HG03103 (cell line): Measurements from ENCODE around the gene PACRG.
"Not testable (repeated sequence)": the region's sequence is repeated elsewhere in the genome, so short reads cannot be mapped to it uniquely, and the experiment has no call there.

Experiments
- ATAC-seq: cut with Tn5 transposase; IDR thresholded peaks from one replicate; pipeline ENCODE4 v1.9.1; 2021; ENCODE audit warnings: low read depth; ENCODE audit not compliant: unreplicated experiment

PACRG gene

DNA sequence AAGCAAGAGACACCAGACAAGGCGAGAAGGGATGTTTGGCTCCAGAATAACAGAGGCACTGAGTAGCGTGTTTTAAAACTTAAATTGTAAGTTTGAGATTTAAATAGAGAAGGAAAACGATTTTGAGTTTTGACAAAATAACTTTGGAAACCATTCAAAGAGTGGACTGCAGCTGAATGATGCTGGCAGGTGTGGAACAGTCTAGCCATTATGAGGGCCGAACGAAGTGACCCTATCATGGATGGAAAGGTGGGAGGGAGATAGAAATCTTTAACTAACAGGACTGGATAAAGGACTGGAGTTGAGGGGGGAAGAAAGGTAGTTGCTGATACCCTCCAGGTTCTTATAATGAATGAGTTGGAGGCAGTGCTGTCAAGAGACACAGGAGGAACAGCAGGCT is 248.4 kb downstream of the PACRG start:
- no peak for ATAC-seq

- ATAC-seq: not testable (repeated sequence)
Observed at GRCh38 chr6:162983234-162983633, 255.5 kb downstream of the PACRG start.

- no peak for ATAC-seq
Observed at GRCh38 chr6:162998777-162999176, 271.0 kb downstream of the PACRG start.

GRCh38 chr6:162999575-163000285 is 272.0 kb downstream of the PACRG start:
- no peak for ATAC-seq

DNA sequence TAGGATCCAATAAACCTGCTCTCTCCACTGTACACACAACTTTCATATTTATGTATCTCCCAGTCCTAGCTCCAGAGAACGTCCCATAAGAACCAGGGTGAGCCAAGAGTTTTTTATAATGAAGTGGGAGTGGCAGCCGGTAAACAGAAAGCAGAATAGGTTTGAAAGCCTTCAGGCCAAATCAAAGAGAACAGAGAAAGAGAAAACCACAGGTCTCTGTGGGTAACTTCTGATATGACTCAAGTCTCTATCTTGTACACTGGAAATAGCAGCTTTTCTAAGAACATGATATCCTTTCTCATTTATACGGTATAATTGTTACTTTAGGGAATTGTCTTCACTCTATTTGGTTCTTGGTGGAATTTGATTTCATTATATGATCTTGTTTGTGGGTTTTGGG is 273.6 kb downstream of the PACRG start:
- ATAC-seq: peak; percentile 99

DNA sequence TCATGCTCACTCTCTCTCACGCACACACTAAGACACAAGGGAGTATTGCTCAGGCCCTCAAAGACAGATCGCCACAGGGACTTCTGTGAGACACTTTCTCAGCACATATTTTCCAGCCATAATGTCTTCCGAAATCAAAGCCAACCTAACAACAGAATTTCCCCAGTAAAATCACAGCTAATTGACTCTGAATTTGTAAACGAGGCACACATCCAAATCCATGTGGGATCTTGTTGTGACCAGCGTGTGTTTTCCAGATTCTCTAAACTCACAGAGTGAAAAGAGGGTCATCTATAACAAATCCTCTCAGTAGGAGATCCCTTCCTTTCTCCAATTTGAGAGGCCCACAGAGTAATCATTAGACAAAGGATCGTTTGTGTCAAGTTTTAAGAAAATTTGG is 280.4 kb downstream of the PACRG start:
- ATAC-seq: no peak

GRCh38 chr6:163008626-163009025 is 280.9 kb downstream of the PACRG start:
- no peak for ATAC-seq

- ATAC-seq: no peak
Observed at GRCh38 chr6:163010145-163010544, 282.4 kb downstream of the PACRG start.

DNA sequence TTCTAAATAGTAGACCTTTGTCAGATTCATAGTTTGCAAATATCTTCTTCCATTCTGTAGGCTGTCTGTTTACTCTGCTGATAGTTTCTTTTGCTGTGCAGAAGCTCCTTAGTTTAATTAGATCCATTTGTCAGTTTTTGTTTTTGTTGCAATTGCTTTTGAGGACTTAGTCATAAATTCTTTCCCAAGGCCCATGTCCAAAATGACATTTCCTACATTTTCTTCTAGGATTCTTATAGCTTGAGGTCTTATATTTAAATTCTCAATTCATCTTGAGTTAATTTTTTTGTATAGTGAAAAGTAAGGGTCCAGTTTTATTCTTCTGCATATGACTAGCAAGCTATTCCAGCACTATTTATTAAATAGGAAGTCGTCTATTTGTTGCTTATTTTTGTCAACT is 287.0 kb downstream of the PACRG start:
- no peak for ATAC-seq

DNA sequence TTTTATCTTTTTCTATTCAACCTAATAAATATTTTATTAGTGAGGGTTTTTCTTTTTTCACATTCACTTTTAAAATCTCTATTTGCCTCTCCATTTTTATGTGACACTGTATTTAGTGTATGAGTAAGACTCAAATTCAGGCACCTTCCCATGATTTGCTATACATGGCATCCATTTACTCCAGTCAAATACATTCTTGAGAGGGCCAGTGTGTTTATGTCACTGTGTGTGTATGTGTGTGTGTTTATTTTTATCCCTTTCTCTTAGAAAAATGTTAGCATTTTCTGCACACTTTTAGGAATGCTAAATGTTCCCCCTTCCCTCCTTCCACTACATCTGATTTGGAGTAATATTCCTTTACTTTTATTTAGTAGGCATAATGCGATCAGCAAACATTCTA is 290.0 kb downstream of the PACRG start:
- ATAC-seq: no peak

- no peak for ATAC-seq
Observed at GRCh38 chr6:163019926-163020325, 292.2 kb downstream of the PACRG start.

DNA sequence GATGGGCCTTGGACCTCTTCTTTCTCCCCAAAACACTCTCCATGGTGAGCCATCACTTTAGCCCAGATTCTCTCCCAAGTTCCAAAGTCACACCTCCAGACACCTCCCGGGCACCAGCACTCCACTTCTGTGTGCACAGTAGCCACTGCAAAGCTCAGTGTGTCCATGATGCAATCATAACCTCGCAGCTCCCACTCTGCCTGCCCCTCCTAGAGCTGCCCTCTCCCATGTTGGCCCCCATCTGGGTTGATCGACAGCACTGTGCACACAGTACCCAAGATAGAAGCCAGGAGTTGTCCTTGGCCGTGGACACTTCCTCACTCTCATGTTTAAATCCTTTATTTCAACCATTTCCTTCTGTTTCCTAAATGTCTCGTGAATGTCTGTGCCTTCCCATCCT is 293.3 kb downstream of the PACRG start:
- ATAC-seq: no peak

DNA sequence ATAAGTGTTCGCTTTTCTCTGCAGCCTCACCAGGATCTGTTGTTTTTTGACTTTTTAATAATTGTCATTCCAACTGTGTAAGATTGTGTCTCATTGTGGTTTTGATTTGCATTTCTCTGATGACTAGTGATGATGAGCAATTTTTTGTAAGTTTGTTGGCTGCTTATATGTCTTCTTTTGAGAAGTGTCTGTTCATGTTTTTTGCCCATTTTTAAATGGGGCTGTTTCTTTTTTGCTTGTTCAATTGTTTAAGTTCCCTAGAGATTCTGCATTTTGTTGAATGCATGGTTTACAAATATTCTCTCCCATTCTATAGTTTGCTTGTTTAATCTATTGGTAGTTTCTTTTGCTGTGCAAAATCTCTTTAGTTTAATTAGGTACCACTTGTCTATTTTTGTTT is 295.9 kb downstream of the PACRG start:
- ATAC-seq: no peak

- ATAC-seq: no peak
Observed at GRCh38 chr6:163026893-163027292, 299.1 kb downstream of the PACRG start.

- no peak for ATAC-seq
Observed at GRCh38 chr6:163030980-163031379, 303.2 kb downstream of the PACRG start.

DNA sequence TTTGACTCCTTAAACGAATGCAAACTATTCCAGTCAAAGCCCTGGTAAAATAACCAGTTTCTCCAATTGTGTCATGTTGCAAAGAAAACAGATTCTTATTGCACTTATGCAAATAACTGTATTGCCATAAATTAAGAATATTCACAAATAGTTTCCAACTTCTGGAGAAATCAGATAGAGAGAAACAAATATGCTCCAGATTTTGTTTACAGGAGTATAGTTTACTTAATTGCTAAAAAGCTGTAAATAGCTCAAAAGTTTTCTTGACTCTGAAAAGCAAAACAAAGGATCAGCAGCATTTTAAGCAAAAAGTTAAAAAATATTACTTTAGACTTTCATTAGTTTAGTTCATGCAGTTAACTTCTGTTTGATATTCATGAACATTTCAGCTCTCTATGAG is 304.2 kb downstream of the PACRG start:
- ATAC-seq: no peak

GRCh38 chr6:163036160-163036645 is 308.4 kb downstream of the PACRG start:
- no peak for ATAC-seq

GRCh38 chr6:163038317-163038716 is 310.5 kb downstream of the PACRG start:
- no peak for ATAC-seq

GRCh38 chr6:163048345-163048744 is 320.6 kb downstream of the PACRG start:
- no peak for ATAC-seq

DNA sequence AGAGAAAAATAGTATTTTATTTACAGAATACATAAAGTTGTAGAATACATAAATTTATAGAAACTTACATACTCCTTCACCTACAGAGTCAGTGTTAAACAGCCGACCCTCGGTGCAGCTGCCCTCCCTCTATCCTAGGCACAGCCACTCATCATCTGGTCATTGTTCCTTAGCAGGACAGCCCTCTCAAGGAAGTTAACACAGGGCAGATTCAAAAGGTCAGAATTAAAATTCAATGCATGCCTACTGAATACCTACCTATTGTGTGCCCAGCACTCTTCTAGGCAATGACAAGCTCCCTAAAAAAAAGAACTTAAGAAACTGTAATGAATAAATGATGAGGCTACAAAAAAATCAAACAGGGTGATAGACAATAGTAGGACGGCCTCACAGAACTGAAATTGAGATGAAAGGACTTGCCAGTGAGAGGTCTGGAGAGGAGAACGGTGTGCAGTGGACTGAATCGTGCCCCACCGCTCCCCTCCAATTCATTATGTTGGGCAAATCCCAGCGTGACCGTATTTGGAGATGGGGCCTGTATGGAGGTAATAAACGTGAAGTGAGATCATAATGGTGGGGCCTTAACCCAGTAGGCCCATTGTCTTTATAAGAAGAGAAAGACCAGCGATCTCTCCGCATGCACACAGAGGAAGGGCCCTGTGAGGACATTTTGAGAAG is 326.0 kb downstream of the PACRG start:
- no peak for ATAC-seq

DNA sequence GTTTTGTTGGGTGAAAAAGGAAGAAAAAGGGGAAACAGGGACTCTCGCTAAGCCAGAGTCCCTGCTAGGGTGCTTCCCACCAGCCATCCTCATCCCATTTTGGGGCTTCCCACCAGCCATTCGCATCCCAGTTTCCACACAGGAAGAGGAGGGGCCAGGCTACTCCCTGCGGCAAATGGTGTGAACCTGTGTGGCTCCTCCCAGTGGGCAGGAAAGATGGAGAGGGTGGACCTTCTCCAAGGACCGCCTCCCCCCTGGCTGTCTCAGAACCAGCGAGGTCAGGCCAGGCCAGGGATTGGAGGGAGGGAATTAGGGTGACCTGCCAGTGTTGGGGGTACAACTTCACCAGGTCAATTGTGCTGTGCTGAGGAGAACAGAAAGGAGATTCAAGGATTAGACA is 326.9 kb downstream of the PACRG start:
- no peak for ATAC-seq

DNA sequence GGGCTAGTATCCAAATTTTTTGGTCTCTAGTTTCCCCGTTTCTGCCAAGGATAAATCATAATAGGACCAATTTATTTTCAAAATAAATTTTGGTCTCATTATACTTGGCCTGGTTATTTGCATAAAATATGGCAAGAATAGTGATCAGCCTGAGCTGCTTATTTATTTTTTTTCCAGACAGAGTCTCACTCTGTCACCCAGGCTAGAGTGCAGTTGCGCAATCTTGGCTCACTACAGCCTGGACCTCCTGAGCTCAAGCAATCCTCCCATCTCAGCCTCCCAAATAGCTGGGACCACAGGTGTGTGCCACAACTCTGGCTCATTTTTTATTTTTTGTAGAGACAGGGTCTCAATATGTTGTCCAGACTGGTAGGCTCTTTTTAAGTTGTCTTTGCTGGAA is 329.5 kb downstream of the PACRG start:
- no peak for ATAC-seq
